Subcutaneous adipose tissue (tissue), 4 donors: Measurements from ENCODE around the gene ZNF710. TPM values are rescaled to one million over a fixed set of nuclear protein-coding genes. Genes with fewer than 3 reads are reported as not detected.

Source experiments
- CTCF ChIP-seq: fragments of 450-650 bp; IDR thresholded peaks from one replicate; pipeline ENCODE4 v1.5.1; 2016; ENCODE audit warnings: low read depth, mild to moderate bottlenecking, control low read depth, antibody characterized with exemption, moderate library complexity
- total RNA-seq, 4 donors: library from RNA; depleted of rRNA; stranded (reverse); fragments of >200 nt; gene quantifications; one replicate each; pipeline ENCODE4 v1.1.0, GENCODE V29; 2016

ZNF710 gene
- total RNA-seq, 4 donors from 2014 or later = 5.4 to 8.3 (median 6.1) TPM

DNA sequence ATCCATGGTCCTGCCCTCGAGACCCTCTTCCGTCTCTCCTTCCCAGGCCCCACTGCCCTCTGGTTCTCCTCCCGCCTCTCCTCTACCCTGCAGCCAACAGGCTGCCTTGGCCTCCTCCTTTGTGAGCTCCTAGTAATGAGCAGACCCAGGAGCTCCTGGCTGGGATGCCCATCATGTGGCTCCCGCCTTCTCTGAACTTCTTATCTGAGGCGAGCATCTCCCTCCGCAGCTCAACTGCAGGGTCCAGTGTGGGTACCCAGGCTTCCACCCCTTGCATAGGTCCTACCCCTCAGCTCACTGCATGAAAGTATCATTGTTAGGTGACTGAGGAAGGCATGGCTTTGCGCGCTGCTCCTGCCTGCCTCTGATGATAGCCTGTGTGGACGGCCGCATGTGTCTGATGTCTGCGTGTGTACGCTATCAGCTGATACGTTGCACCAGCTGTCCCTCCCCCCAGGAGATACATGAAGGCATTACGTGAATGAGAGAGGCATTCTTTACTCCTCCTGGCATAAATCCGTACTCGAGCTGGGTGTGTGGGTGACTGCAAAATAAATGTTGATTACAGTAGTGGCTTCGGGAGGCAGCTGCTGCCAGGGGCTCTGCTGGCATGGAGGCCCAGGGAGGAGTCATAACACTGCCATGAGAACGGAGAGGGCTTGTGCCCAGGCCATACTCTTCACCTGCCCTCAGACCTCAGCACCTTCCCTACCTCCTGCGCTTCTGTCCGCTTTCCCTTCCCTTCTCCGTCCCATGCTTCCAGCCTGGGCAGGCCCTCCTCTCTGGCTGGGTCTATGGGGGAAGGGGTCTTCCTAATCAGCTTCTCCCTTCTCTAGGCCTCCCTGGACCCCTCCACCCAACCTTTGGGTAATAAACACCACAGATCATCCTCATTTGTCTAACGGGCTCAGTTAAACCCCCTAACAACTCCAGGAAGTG lies 48.8 kb downstream of the ZNF710 start:
- no peak for TF ChIP-seq CTCF

GRCh38 chr15:90051874-90052273 lies 50.8 kb downstream of the ZNF710 start:
- TF ChIP-seq CTCF = no peak

GRCh38 chr15:90053685-90054466 lies 52.8 kb downstream of the ZNF710 start:
- no peak for TF ChIP-seq CTCF

DNA sequence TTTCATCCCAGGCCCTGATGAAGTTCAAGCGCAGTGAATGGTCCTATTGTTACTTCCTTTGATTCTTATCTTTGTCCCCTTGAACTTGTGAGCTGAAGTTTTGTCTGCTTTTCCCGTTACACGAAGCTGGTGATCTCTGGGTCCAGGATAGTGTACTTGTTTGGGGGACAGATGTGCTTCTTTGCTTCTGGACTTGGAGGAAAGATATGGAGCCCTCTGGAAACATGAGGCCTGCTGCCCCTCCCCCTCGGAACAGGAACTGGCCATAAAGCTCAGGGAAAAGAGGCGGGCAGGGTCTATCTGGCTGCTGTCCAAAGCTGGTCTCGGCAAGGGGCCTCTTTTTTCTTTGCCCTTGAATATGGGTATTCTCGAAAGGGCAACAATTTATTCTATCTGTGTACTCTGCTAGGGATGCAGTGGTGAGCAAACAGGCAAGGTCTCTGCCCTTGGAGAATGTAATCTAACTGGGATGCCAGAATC lies 53.5 kb downstream of the ZNF710 start:
- TF ChIP-seq CTCF = no peak

- no peak for TF ChIP-seq CTCF
Observed at GRCh38 chr15:90055182-90055581, 54.1 kb downstream of the ZNF710 start.

- TF ChIP-seq CTCF = no peak
Observed at GRCh38 chr15:90056529-90056928, 55.4 kb downstream of the ZNF710 start.

GRCh38 chr15:90058308-90058707 lies 57.2 kb downstream of the ZNF710 start:
- no peak for TF ChIP-seq CTCF
